Upper lobe of left lung (tissue), 4 donors: ENCODE data around the gene AMFR.

Experiments used
- POLR2A ChIP-seq, 4 donors: fragments of 450-650 bp; IDR thresholded peaks; one replicate each; pipeline ENCODE4 v1.5.1; 2016 to 2017; ENCODE audit warnings: antibody characterized with exemption in 4 of 4, mild to moderate bottlenecking in 2 of 4
- TF ChIP-seq, protein P1 (sequence below), 6 experiments: fragments of 450-650 bp in 4 of 6; fragments of 200-600 bp in 2 of 6; sonication (generic) in 2 of 6; IDR thresholded peaks; one replicate each; pipeline ENCODE4 v1.5.1; 2016 to 2019; ENCODE audit warnings: antibody characterized with exemption in 6 of 6

DNA sequence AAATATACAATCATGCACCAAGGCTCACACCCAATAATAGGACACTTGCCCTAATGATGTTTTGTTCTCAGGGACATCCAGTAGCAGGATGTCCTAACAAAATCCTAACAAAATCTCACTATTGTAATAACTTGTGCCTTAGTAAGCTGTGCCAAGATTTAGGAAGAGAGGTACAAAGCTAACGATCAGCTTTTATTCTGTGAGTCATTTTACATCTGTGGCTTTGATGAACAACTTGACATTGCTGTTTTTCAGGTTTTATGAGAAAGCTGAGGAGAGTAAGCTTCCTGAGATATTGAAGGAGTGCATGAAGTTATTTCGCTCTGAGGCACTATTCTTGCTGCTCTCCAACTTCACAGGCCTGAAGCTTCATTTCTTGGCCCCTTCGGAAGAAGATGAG lies 44.9 kb upstream of the AMFR start:
- TF ChIP-seq, protein P1, sequence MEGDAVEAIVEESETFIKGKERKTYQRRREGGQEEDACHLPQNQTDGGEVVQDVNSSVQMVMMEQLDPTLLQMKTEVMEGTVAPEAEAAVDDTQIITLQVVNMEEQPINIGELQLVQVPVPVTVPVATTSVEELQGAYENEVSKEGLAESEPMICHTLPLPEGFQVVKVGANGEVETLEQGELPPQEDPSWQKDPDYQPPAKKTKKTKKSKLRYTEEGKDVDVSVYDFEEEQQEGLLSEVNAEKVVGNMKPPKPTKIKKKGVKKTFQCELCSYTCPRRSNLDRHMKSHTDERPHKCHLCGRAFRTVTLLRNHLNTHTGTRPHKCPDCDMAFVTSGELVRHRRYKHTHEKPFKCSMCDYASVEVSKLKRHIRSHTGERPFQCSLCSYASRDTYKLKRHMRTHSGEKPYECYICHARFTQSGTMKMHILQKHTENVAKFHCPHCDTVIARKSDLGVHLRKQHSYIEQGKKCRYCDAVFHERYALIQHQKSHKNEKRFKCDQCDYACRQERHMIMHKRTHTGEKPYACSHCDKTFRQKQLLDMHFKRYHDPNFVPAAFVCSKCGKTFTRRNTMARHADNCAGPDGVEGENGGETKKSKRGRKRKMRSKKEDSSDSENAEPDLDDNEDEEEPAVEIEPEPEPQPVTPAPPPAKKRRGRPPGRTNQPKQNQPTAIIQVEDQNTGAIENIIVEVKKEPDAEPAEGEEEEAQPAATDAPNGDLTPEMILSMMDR (IDR thresholded peaks at IDR 0.05), result no peak
- TF ChIP-seq POLR2A (IDR thresholded peaks at IDR 0.05), result no peak
